GM19035 (cell line): Measurements from ENCODE around the gene CSKMT.

Experiments used
- ATAC-seq: cut with Tn5 transposase; IDR thresholded peaks from one replicate; pipeline ENCODE4 v1.9.1; 2021; ENCODE audit not compliant: unreplicated experiment

The CSKMT gene

DNA sequence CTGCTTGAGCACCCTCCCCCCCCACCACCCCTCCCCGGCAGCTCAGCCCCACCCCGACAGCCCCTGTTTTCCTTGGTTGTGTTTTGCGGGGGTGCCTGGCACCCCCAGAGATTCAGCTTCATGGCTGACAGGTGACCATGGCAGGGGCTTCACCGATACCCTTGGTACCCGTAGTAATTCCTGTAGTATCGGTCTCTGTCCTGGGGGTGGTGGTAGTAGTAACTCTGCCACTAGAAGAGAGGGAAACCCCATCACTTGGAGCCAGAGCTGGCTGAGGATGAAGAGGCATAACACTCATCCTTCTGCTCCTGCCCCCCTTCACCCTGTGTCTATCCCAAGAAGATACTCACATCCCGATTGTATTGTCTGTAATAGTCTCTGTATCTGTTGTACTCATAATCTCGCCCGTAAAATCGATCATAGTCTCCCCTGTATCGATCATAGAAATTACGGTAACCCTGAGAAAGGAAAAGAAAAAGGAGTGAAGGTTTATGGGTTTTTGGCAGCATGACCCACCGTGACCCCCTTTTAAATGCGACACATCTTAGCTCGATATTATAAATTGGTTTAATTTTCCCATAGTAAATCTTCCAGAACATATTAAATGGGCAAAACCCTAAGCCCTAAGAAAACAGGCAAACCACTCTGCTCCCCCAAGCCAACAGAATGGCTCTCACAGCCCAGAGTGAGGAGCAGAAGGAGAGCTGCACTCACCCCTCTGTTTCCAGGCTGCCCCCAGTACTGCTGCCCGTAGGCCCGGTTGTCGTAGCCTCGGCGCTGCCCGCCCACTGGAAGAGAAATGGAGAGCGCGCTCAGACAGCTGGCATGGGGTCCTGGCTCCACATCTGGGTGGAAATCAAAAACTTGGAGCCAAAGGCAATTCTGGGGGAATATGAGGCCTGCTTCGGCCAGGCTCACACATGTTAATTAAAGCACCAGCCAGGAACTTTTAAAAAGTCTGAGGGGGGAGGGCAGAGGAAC lies 50.3 kb downstream of the CSKMT start:
- ATAC-seq: no peak

DNA sequence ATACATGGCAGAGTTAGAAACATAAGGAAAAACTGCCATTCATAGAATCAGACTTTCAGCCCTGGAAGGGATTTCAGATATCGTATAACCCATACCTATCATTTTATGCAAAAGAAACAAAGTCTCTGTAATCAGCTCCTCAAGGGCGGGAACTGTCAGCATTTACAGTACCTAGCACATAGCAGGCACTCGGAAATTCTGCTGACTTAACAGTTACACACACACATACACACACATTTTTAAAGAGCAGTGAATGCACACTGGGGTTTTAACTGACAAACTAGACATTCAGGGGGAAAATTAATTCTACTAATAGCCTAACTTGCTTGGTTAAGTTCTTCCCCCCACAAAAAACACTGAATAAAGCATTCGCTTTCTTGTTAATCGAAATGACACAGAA lies 51.1 kb downstream of the CSKMT start:
- no peak for ATAC-seq

DNA sequence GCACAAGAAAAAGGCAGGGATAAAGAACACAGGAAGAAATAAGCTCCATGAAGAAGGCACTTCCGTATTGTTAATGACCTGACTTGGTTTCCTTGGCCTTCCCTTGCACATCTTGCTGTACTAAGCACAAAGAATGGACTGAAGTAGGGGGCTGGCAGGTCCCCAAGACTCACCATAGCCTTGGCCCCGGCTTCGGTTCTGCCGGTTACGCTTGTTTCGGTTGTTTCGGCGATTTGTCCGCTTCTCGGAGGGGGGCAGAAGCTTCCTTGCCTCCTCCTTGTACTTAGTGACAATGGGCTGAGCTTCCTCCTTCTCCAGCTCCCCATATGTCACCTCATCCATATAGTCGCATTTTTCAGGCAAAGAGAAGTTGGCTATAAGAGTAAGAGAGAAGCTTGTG lies 51.7 kb downstream of the CSKMT start:
- no peak for ATAC-seq
